Activated CD4-positive, alpha-beta T cell treated with anti-CD3 and anti-CD28 coated beads for 1 hour (primary cell): ENCODE data around the gene RBM42.
"Not testable (repeated sequence)": the region's sequence is repeated elsewhere in the genome, so short reads cannot be mapped to it uniquely, and the experiment has no call there.

Experiments
- DNase-seq: peaks from one replicate; pipeline ENCODE4 v3.0.0-alpha.2; 2020

The RBM42 gene

DNA sequence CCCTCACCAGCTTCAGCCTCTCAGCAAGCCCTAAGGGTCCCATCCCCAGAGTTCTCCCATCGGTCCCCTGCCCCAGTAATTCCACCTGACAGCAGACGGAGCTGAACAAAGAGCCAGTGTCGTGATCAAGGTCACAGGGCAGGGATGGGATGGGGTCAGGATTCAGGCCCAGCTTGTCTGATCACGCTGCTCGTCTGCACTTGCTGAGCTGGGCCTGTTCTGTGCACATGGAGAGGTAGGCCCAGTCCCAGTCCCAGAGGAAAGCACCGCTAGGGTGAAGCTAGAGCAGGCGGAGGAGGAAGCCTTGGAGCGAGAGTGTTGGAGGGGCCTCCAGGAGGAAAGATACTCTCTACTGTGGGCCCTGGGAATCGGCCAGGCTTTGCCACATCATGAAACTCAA is 7.1 kb upstream of the RBM42 start:
- no peak for DNase-seq

DNA sequence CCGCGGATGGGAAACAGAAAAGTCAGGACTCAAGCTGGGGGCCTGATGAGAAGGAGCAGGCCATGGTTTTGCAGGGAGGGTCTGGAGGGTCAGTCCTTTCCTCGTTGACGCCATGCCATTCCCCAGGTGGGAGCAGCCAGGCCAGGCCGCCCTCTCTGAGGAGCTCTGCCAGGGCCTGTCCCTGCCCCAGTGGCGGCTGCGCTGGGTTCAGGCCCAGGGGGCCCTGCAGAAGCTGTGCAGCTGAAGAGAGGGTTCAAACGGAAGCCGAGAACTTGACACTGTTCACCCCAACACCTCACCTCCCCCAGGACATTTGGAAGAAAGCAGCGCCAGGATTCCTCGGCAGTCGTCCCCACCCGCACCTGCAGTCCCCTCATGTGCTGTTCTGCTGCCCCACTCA is 6.1 kb upstream of the RBM42 start:
- no peak for DNase-seq

DNA sequence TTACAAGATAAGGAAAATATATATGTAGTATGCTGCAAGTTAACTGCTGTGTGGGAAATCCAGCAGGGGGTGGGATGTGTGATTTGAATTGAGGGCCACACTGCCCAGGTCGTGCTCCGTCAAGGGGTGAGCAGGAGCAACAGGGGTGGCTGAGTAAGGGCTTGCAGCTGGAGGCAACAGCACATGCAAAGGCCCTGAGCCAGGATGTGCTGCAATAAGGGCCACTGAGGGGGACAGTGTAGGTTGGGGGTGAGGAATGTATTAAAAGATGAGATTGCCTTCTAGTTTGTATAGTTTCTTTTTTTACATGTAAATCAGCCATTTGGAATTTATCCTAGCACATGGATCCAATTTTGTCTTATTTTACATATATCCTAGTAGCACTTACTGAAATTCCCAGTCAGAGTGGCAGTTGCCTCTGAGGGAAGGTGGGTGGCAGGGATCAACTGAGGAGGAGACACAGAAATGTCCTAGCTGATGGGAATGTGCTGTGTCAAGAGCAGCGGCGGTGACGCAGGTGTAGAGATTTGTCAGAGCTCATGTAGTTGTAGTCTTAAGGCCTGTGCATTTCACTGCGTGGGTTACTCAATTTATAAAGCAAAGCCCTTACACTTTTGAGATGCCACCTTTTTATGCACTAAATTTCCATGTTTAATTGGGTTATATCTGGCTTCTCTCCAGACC is 5.4 kb upstream of the RBM42 start:
- DNase-seq, result no peak

DNA sequence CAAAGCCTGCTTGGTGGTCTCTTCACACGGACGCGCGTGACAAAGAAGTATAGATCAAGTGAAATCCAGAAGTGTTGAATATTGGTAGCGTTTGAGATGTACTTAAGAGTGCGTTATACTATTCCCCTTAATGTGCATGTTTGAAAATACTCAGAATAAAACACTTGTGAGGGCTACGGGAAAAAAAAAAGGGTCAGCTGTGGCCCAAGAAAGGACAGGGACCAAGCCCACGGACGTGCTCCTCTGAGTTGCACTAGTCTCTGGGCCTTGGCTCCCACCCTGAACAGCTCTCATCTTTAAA is 622 bp upstream of the RBM42 start:
- no peak for DNase-seq

DNA sequence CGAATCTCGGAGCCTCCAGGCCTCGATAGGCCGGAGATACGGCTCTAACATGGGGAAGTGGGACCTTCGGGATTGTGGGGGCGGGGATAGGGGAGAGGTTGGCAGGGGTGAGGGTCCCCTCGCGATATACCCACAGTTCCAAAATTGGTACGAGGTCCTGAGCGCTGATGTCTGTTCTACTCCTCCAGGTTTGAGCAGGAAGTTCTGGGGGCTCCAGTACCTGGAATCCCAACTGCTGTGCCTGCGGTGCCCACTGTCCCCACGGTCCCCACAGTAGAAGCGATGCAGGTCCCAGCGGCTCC is 447 bp downstream of the RBM42 start:
- DNase-seq, result no peak

DNA sequence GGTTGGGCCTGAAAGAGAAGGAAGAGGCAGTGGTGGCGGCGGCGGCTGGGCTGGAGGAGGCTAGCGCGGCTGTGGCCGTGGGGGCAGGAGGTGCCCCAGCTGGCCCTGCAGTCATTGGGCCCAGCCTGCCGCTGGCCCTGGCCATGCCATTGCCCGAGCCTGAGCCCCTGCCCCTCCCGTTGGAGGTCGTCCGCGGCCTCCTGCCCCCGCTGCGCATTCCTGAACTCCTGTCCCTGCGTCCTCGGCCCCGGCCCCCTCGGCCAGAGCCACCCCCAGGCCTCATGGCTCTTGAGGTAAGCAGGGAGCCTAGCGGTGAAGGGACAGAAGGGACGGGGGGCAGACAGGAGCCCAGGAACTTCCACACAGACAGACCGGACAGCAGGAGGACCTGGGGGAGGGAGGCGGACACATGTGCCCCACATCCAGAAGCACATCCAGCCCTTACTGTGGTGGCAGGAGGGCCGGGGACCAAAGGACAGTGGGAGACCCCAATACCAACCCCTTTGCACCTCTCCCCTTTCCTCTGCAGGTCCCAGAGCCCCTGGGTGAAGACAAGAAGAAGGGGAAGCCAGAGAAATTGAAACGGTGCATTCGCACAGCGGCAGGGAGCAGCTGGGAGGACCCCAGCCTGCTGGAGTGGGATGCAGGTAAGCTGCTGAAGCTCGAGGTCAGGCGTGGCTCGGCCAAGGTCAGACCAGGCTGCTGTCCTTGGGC is 5.0 kb downstream of the RBM42 start:
- no peak for DNase-seq

DNA sequence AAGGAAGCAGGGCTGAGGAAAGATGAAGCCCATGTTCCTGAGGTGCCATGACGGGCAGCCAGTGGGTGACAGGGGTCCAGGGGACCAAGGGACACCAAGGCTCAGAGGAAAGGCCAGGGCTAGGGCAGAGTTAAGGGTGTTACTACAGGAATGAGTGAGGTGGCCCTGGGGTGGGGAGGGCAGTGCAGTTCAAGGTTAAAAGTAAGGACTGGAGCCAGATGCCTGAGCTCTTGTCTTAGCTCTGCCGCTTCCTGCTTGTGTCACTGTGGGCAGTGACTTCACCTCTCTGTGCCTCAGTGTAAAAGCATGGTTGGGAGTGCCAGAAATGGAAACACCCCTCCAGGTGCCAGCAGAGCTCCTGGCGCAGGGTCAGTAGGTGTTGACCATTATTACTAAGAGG is 7.8 kb downstream of the RBM42 start:
- DNase-seq, result no peak

DNA sequence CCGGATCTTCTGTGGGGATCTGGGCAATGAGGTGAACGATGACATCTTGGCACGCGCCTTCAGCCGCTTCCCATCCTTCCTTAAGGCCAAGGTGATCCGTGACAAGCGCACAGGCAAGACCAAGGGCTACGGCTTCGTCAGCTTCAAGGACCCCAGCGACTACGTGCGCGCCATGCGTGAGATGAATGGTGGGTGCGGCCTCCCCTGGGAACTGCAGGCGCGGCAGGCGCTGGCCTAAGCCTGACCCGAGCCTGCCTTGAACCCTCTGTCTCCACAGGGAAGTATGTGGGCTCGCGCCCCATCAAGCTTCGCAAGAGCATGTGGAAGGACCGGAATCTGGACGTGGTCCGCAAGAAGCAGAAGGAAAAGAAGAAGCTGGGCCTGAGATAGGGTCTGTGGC is 8.3 kb downstream of the RBM42 start:
- DNase-seq, result no peak

DNA sequence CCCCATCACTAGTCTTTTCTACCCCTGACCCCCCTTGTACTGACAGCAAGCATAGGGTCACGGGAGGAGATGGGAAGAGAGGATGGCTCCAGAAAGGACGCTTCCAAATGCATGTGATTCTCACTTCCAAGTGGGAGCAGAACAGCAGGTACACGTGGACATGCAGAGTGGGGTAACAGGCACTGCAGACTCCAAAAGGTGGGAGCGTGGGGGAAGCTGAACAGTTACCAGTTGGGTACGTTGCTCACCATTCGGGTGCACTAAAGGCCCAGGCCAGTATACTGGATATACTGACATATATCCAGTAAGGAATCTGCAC is 10.4 kb downstream of the RBM42 start:
- no peak for DNase-seq

DNA sequence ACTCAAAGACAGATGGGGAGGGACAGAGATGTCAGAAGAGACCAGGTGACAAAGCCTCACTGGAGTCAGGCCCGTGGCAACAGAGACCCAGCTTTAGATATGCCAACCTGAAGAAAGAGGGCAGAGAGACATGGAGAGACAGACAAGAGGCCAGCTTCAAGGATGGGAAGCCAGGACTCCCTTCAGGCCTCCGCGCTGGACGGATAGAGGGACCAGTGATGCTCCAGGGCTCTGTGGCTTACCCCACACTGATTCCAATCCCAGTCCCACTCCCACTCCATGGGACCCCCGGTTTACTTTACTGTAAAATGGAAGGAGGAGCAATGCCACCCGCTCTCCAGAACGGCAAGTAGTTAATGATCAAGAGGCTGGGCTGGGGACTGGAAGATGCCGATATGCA is 11.0 kb downstream of the RBM42 start:
- no peak for DNase-seq

DNA sequence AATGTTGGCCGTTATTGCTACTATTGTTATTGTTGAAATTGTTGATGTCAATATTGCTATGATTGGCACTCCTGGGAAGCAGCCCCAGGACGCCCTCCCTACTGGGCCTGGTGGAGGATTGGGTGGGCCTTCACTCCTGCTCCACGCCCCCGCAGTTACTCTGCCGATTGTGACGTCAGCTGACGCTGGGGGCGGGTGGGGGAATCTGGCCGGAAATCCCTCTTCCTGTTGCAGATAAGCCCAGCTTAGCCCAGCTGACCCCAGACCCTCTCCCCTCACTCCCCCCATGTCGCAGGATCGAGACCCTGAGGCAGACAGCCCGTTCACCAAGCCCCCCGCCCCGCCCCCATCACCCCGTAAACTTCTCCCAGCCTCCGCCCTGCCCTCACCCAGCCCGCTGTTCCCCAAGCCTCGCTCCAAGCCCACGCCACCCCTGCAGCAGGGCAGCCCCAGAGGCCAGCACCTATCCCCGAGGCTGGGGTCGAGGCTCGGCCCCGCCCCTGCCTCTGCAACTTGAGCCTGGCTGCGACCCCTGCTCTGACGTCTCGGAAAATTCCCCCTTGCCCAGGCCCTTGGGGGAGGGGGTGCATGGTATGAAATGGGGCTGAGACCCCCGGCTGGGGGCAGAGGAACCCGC is 12.8 kb downstream of the RBM42 start, which contains the start of gene ETV2:
TSS of gene ETV2 (plus strand) at position 231 of the 637 bp plus-strand sequence. CDS start 716 bp downstream, outside the sequence.
- no peak for DNase-seq

DNA sequence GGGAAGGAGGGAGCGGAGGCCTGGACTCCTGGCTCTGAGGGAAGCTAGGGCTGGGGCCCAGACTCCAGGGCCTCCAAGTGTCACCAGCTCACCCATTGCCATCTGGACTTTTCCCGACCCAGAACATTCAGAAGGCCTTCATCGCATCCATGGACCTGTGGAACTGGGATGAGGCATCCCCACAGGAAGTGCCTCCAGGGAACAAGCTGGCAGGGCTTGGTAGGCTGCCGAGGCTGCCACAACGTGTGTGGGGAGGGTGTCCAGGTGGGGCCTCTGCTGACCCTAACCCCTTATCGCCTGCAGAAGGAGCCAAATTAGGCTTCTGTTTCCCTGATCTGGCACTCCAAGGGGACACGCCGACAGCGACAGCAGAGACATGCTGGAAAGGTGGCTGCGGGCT is 13.5 kb downstream of the RBM42 start:
- no peak for DNase-seq

DNA sequence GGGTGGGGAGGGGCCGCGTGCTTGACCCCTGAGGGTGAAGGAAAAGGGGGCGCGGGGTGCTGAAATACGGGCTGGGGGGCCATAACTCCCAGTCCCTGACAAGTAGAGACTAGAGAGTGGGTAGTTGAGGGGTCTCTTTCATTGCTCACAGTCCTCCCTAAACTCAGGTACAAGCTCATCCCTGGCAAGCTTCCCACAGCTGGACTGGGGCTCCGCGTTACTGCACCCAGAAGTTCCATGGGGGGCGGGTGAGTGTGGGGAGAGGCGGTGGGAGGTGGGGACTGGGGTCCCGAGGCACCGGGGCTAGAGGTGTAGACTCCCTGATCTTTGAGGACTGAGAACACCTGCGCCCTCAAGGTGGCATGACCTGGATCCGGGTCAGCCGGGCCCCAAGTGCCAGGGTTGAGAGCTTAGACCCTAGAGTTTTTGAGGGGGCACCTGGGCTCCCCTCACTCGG is 14.0 kb downstream of the RBM42 start:
- no peak for DNase-seq

DNA sequence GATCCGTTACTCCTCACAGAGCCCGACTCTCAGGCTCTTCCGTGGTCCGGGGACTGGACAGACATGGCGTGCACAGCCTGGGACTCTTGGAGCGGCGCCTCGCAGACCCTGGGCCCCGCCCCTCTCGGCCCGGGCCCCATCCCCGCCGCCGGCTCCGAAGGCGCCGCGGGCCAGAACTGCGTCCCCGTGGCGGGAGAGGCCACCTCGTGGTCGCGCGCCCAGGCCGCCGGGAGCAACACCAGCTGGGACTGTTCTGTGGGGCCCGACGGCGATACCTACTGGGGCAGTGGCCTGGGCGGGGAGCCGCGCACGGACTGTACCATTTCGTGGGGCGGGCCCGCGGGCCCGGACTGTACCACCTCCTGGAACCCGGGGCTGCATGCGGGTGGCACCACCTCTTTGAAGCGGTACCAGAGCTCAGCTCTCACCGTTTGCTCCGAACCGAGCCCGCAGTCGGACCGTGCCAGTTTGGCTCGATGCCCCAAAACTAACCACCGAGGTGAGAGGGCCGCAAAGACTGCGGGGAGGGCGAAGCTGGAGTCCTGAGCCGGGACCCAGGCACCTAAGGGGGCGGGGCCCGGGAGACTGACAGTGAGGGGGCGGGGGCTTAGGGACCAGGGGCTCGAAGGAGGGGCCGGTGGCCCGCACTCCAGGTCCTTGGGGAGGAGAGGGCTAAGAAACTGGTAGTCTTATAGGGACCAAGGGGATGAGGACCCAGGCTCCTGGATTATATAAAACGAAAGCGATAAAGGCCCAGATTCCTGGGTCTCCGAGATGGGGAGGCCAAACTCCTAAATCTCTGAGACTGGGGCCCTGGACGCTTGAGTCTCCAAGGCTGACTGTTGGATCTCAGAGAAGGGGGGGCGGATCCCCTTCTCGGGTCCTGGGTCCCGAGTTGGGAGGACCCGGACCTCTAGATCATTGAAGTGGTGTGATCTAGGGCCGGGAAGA is 14.7 kb downstream of the RBM42 start:
- peak; percentile 67 for DNase-seq

DNA sequence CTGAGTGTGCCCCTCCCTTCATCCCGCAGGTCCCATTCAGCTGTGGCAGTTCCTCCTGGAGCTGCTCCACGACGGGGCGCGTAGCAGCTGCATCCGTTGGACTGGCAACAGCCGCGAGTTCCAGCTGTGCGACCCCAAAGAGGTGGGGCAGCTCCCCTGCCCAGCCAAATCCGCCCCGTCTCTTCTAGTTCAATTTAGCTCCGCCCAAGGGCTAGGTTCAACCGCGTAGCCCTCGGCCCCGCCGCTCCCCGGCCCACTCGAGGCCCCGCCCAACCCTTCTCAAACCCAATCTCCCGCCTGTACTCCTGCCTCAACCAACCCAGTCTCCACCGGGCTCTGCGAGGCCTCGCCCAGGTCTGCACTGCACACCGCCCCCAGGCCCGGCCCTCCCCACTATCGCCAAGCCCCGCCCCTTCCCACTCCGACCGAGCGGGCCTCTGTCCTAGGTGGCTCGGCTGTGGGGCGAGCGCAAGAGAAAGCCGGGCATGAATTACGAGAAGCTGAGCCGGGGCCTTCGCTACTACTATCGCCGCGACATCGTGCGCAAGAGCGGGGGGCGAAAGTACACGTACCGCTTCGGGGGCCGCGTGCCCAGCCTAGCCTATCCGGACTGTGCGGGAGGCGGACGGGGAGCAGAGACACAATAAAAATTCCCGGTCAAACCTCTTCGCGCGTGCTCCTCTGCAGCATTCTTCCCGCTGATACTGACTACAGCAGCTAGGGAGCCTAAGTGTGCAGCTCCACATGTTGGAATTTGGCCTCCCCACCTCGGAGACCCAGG is 15.6 kb downstream of the RBM42 start:
- DNase-seq, result peak; percentile 89

DNA sequence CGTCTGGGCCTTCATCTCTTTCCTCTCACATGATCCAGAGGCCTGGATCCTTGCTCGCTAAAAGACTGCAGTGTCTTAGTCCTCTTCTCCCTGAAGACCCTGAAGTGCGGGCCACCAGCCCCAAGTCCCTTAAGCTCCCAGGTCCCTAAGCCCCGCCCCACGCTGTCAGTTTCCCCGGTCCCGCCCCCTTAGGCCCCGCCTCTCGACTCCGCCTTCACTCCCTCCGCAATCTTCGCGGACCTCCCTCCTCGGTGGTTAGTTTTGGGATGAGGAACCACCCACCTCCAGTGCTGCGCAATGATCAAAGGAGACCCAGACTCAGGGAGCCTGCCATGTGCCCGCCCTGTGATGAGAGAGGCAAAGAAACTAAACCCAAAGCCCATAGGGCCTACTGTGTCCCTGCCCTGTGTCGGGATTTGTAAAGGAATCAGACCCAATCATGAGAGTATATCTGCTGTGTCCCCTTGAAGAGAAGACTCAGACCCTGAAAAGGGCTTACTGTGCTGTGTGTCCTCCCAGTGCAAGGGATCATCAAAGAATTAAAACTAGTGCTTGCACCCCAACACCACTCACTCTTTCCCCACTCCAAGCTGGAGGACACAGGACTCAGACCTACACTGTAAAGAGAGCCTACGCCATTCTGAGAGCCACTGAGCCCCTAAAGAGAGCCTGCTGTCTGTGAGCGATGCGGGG is 16.3 kb downstream of the RBM42 start:
- DNase-seq, result peak; percentile 56

DNA sequence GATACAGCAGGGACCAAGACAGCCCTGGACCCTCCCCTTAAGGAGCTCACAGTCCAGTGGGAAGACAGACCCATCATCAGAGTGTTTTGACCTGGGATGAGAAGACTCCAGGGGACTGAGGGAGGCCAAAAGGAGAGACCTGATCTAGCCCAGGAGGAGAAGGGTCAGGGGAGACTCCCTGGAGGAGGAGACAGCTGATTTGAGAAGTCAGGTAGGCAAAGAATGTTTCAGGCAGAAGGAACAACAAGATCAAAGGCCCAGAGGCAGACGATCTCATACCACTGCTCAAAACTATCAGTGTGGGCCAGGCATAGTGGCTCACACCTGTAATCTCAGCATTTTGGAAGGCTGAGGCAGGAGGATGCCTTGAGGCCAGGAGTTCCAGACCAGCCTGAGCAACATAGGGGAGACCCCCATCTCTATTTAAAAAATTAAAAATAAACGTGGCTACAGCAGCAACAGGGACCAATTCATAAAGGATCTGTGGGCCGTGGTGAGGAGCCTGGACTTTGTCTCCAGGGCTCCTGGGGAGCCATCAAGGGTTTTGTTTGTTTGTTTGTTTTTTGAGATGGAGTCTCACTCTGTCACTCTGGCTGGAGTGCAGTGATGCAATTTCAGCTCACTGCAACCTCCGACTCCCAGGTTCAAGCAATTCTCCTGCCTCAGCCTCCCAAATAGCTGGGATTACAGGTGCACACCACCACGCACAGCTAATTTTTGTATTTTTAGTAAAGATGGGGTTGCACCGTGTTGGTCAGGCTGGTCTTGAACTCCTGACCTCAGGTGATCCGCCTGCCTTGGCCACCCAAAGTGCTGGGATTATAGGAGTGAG is 17.1 kb downstream of the RBM42 start:
- no peak for DNase-seq

DNA sequence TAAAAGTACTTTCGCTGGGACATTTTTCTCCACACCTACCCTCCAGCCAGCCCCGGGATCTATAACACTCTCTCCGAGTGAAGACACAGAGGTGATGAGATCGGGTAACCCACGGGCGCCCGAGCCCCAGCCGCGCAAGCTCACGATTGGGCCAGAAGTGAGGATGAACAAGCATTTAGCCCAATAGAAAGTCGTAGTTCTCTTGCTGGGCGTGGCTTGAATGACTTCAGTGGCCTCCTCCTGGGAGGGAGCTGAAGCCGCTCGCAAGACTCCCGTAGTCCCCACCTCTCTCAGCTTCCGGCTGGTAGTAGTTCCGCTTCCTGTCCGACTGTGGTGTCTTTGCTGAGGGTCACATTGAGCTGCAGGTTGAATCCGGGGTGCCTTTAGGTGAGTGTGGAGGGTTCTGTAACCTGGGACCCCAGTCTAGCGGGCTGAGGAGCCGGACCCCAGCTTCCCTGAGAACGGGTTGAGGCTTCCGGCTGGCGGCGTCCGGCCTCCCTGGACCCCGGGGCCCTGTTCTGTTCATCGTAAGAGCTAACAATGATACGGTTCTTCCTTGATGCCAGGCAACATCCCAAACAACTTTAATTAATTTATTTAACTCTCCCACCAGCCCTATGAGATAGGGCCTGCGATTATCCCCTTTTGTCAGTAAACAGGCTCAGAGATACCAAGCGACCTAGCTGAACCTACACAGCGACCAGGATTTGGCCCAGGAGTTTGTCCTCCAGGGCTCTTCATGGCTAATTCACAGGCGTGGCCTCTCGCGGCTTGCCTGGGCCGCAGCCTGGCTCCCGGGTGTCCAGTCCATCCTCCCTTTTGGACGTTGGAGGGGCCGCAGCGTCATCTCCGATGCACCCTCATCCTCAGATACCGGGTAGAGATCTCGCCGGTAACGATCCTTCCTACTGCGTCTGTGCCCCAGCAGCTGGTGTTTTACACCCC is 19.5 kb downstream of the RBM42 start, which contains the start of gene COX6B1:
TSS of gene COX6B1 (plus strand) at position 307 of the 945 bp plus-strand sequence. CDS start 2,921 bp downstream, outside the sequence.
- DNase-seq, result peak; percentile 83

DNA sequence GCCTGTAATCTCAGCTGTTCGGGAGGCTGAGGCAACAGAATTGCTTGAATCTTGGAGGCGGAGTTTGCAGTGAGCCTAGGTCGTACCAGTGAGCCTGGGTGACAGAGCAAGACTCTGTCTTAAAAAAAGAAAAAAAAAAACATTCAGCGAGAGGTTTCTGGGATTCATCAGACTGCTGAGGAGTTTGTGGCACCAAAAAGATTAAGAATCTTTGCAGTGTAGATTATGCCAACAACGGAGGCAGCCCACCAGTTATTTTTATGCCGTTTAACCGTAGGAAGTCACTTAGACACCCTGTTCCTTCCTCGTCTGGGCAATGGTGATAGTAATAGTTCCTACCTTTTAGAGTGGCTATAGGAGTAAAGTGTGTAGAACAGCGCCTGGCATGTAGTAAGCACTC is 21.7 kb downstream of the RBM42 start:
- no peak for DNase-seq

DNA sequence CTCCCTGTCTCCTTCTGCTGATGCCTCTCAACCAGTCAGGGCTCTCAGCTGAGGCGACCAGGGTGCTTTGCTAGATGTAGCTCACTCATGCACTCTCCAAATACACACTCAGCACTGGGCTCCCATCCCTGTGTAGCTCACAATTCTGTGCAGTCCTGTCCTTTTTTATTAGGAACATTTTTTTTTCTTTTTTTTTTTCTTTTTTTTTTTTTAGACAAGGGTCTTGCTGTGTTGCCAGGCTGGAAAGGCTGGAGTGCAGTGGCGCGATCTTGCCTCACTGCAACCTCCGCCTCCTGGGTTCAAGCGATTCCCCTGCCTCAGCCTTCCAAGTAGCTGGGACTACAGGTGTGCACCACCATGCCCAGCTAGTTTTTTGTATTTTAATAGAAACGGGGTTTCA is 26.0 kb downstream of the RBM42 start:
- DNase-seq, result not testable (repeated sequence)
